HG03159 (cell line): Measurements from ENCODE around the gene BRD1.
"Not testable (repeated sequence)": the region's sequence is repeated elsewhere in the genome, so short reads cannot be mapped to it uniquely, and the experiment has no call there.

ENCODE experiments used
- ATAC-seq: cut with Tn5 transposase; IDR thresholded peaks from one replicate; pipeline ENCODE4 v1.9.1; 2021; ENCODE audit warnings: mild to moderate bottlenecking, moderate library complexity; ENCODE audit not compliant: unreplicated experiment

The BRD1 gene

GRCh38 chr22:49771266-49772065 is 56.2 kb downstream of the BRD1 start:
- ATAC-seq, result no peak

DNA sequence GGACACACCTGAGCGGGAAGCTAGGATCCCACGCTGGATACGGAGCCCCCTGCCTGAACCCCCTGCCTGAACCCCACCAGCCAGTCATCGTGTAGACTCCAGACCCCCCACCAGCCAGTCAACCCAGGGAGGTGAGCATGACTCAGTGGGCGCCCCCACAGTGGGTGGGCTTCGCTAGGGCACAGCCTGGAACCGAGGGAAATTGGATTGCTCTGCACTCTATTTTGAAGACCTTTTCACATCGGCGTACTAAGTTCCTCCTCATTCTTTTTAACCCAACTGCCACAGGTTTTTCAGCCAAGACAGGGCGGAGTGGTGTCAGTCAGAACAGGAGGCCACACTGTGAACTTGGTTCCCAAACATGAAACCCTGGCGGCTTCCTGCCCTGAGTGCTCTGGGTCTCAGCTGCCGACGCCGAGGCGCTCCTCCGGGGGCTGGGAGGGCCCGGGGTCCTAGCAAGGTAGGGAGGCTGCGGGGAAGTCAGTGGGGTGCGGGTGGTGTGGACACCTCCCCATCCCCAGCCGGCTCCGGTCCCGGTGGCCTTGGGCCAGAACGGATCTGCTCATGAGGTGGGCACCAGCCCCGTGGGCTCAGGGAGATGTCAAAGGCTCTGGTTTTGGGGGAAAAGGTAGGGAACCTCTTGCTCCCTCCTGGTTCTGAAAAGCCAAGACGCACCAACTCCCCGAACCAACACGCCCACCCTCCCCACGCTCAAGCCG is 57.0 kb downstream of the BRD1 start:
- ATAC-seq, result no peak

DNA sequence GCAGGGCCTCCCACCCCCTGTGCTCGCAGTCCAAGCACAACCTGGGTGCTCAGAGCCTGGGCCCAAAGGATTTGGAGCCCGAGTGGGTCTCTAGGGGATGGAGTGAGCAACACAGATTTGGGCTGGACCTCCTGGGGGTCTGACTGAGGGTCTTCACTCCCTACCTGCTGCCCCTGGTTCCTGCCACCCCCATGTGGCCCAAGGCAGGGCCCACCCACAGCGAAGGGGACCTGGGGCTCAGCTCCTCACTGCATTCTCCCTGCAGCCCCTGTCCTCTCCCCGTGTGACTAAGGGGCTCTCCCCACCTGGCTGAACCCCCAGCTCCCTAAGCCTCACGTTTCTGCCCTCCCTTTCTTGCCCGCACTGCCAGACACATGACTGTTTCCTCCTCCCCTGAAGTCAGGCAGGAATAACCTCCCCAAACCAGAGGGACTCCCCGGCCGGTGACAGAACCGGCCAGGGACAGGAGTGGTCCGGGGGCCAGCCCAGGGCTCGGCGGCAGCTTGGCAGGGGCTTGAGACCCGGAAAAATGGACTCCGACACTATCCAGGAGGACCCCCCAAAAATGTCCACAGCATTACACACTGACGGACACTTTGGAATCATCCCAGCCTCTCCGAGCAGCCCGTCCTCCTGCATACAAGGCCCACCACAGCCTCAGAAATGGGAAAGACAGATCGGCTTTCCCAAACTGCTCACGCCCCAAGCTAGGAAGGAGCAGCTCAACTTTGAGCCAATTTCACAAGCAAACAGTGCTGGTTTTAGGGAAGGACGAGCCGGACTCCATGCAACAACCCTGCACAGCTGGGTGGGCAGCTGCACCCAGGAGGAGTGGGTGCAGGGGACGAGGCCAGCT is 57.8 kb downstream of the BRD1 start:
- ATAC-seq, result no peak

DNA sequence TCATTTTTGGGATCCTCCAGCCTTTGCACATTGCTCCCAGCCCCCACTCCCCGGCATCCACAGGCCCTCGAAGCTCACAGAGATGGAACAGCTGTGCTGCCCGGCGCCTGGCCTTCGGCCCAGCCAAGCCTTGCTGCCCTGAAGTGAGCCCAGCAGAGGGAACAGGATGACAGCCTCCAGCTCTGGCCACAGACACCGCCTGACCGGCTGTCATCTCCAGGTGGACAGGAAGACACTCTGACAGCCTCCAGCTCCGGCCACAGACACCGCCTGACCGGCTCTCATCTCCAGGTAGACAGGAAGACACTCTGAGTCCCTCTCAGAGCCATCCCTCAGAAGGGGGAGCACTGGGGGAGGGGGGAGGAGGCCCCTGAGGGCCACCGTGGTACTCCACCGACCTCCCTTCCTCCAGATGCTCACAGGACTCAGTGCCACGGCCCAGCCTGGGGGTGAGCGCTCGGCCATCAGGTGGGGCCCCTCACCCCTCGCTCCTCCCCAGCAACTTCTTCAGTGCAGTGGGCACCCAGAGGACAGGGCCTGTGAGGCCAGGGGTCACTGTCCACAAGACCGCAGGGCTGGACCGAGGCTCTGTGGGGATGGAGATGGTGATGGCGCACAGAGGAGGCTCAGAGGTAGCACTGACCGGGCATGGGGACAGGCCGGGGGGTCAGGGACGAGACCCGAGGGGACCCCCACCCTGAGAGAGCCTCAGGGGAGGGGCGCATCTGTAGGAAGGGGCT is 58.6 kb downstream of the BRD1 start:
- ATAC-seq, result no peak

- no peak for ATAC-seq
Measured at GRCh38 chr22:49768077-49768910, 59.4 kb downstream of the BRD1 start.

DNA sequence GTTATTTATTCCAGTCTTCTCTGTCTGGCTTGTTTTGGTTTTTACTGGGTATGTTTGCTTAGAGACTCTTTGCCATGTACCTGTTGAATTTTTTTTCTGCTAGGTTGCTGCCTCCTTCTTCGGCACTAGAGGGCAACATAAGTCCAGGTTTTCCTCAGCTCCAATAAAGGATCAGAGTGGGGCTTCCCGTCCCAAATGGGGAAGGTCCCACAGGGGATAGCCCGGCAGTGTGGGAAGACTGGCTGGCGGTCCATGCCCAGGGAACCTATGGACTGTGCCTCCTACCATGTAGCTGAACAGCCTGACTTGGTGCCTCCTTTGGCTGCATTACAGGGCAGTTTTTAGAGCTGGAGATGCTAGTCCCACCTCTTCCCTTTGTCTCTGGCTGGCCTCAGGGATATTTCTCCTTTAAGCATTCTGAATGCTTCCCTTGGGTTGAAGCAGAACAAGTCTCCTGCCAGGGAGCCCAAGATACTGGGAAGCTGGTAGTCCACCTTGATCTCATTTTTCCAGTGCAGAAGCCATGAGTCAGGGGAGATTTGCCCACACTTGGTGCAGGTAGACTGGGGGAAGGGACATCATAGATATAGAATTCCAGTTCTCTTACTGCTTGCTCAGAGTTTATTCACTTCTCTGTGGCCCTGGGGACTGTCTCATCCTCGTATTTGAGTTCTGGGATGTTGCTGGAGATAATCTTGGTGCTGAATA is 60.2 kb downstream of the BRD1 start:
- ATAC-seq, result no peak

DNA sequence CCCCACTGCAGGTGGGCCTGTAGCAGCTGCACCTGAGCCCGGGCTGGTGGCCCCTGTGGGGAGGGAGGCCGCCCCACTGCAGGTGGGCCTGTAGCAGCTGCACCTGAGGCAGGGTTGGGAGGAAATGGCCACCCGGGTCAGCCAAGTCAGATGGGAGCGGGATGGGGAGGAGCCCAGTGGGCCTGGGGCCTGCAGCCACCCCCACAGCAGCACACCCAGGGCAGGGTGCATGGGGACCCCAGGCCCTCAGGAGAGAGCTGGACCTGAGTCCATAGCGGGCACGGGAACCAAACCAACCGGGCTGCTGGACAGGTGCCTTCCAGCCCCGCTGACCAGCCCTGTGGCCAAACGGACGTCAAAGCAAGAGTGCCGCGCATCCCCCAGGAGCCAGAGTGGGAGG is 61.7 kb downstream of the BRD1 start:
- ATAC-seq, result no peak

GRCh38 chr22:49765091-49765771 is 62.4 kb downstream of the BRD1 start:
- no peak for ATAC-seq

GRCh38 chr22:49764127-49764581 is 63.5 kb downstream of the BRD1 start:
- no peak for ATAC-seq

DNA sequence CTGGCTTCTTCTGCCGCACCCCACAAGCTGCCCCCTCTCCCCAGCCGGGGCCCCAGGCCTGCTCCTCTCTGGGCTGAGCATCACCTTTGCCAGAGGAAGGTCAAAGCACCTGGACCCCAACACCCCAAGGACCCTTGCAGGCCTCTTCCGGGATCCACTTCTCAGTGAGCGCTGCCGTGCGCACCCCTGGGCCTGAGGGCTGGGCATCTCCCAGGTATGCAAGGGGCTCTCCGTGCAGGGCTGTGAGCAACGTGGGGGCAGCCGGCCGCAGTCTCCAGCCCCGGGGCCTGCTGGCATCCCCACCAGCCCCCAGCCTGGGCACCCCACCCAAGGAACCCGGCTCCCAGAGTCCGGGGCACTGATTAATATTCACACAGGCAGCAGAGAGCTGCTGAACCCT is 64.0 kb downstream of the BRD1 start:
- no peak for ATAC-seq

DNA sequence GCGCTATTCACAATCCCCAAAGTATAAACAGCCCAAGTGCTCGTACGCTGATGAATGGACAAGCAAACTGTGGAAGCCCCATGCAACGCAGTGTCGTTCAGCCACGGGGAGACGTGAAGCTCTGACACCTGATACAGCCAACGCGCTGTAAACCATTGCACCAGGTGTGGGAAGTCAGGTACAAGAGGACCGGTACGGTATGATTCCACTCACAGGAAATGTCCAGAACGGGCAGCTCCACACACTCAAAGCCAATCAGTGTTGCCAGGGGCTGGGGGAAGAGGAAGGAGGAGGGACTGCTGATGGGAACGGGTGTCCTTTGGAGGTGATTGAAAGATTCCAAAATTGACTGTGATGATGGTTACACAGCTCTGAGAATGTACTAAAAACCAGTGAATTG is 64.5 kb downstream of the BRD1 start:
- no peak for ATAC-seq

GRCh38 chr22:49762571-49762970 is 65.1 kb downstream of the BRD1 start:
- not testable (repeated sequence) for ATAC-seq

DNA sequence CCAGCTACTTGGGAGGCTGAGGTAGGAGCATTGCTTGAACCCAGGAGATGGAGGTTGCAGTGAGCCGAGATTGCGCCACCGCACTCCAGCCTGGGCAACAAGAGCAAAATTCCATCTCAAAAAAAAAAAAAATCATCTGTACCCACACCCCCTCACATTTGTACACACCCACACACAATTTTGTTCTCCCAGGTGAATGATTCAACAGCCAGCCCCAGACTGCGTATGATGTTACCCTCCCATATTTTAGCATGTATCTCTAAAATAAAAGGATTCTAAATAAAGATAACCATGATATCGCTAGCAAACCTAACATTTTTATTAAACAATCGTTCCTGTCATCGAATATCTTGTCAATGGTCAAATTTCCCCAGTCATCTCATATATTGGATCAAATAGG is 65.8 kb downstream of the BRD1 start:
- ATAC-seq, result no peak

- no peak for ATAC-seq
Measured at GRCh38 chr22:49760630-49761571, 66.8 kb downstream of the BRD1 start.

DNA sequence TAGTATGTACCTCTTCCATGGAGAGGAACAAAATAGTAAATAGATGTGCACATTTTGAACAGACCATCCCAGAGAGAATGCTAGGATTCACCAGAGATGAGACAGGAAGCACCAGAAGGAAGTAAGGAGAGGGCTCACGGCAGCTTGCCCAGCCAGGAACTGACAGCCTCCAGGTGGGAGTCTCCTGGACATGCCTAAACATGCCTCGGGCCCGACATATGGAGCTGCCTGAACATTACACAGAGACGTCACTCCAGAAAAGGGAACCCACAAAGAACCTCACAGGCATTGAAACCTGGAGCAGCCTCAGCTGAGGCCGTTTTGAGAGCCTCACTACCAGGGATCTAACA is 67.4 kb downstream of the BRD1 start:
- ATAC-seq, result no peak

GRCh38 chr22:49756676-49757075 is 71.0 kb downstream of the BRD1 start:
- ATAC-seq, result no peak

- no peak for ATAC-seq
Measured at GRCh38 chr22:49756201-49756600, 71.5 kb downstream of the BRD1 start.

DNA sequence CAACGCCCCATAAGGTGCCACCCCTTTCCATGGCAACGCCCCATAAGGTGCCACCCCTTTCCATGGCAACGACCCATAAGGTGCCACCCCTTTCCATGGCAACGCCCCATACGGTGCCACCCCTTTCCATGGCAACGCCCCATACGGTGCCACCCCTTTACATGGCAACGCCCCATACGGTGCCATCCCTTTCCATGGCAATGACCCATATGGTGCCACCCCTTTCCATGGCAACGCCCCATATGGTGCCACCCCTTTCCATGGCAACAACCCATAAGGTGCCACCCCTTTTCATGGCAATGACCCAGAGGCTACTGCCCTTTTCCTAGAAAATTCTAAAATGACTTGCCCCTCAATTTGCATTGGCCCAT is 72.1 kb downstream of the BRD1 start:
- no peak for ATAC-seq
